Measurements from ENCODE around the gene PPP1R27.

PPP1R27 gene

GRCh38 chr17:81821147-81821546 is 13.7 kb downstream of the PPP1R27 start:
- DNase-seq (ENCODE audit: low spot score): no peak

- DNase-seq (ENCODE audit: low spot score): no peak
Observed at GRCh38 chr17:81819708-81820107, 15.1 kb downstream of the PPP1R27 start.

- DNase-seq (ENCODE audit: low spot score): no peak
Observed at GRCh38 chr17:81817758-81818147, 17.1 kb downstream of the PPP1R27 start.

- DNase-seq (ENCODE audit: low spot score): no peak
Observed at GRCh38 chr17:81815646-81815986, 19.2 kb downstream of the PPP1R27 start.

GRCh38 chr17:81814748-81815645 is 19.9 kb downstream of the PPP1R27 start:
- no peak for DNase-seq (ENCODE audit: low spot score)

GRCh38 chr17:81813861-81814683 is 20.8 kb downstream of the PPP1R27 start:
- no peak for DNase-seq (ENCODE audit: low spot score)

- DNase-seq (ENCODE audit: low spot score): no peak
Observed at GRCh38 chr17:81813371-81813684, 21.5 kb downstream of the PPP1R27 start.

GRCh38 chr17:81812571-81813370 is 22.1 kb downstream of the PPP1R27 start:
- no peak for DNase-seq (ENCODE audit: low spot score)

- no peak for DNase-seq (ENCODE audit: low spot score)
Observed at GRCh38 chr17:81811705-81812570, 22.9 kb downstream of the PPP1R27 start.

GRCh38 chr17:81810892-81811704 is 23.8 kb downstream of the PPP1R27 start:
- DNase-seq (ENCODE audit: low spot score): no peak

GRCh38 chr17:81810476-81810875 is 24.4 kb downstream of the PPP1R27 start:
- DNase-seq (ENCODE audit: low spot score): no peak

- DNase-seq (ENCODE audit: low spot score): no peak
Observed at GRCh38 chr17:81809556-81809998, 25.3 kb downstream of the PPP1R27 start.

GRCh38 chr17:81808778-81809555 is 25.9 kb downstream of the PPP1R27 start:
- DNase-seq (ENCODE audit: low spot score): no peak

GRCh38 chr17:81807839-81808238 is 27.0 kb downstream of the PPP1R27 start:
- no peak for DNase-seq (ENCODE audit: low spot score)

GRCh38 chr17:81807210-81807719 is 27.6 kb downstream of the PPP1R27 start:
- no peak for DNase-seq (ENCODE audit: low spot score)

- DNase-seq (ENCODE audit: low spot score): no peak
Observed at GRCh38 chr17:81806461-81807209, 28.2 kb downstream of the PPP1R27 start.

- no peak for DNase-seq (ENCODE audit: low spot score)
Observed at GRCh38 chr17:81805707-81806460, 29.0 kb downstream of the PPP1R27 start.
